H54 (cell line): Measurements from ENCODE around the gene PRR5.

Experiments
- DNase-seq: peaks from one replicate; pipeline ENCODE4 v3.0.0; 2011; ENCODE audit warnings: low spot score, mixed read lengths; ENCODE audit not compliant: insufficient read length
- FAIRE-seq: peaks from 3 replicates; lab custom pipeline; 2011; peaks lifted over from hg19 to GRCh38; lab: Jason Lieb, UNC
- POLR2A ChIP-seq: IDR thresholded peaks from 2 replicates; pipeline ENCODE4 v1.6.1; 2011; ENCODE audit warnings: low read depth, mild to moderate bottlenecking, low read length

Gene PRR5

DNA sequence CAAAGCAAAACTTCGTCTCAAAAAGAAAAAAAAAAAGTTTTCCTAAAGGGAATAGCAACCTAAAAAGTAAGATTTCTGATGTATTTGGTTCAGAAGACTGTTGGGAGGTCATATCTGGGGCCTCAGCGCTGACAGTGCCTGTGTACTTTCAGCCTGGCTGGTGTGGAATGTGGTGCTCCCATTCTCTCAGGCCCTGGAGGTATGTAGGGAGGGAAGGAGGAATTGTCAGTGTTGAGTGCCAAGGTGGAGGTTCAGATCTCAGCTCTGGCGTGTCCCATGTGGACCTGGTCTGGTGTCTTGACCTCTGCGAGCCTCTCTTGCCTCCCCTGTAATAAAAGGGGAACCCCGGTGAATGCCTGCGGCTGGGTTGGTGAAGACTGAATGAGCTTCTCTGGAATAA, 22.4 kb downstream of the PRR5 start:
- no peak for FAIRE-seq
- no peak for TF ChIP-seq POLR2A
- no peak for DNase-seq

DNA sequence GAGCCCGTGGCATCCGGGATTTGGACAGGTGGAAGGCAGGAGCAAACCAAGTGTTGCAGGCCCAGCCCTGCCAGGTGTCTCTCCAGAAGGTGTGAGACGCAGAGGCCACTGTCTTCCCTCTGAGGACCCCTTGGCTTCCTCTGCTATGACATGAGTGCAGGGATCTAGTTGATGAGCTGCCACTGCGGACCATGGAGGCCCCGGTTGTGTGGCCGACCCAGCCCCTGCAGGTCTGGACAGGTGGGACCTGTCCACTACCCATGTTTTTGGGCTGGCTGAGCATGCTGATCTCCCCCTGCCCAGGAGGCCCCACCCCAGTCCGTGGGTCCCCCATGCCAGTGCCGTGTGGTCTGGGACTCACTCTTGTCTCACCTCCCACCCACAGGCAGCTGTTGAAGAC, 22.9 kb downstream of the PRR5 start:
- FAIRE-seq (no peak), DNase-seq (no peak)
- TF ChIP-seq POLR2A: no peak

DNA sequence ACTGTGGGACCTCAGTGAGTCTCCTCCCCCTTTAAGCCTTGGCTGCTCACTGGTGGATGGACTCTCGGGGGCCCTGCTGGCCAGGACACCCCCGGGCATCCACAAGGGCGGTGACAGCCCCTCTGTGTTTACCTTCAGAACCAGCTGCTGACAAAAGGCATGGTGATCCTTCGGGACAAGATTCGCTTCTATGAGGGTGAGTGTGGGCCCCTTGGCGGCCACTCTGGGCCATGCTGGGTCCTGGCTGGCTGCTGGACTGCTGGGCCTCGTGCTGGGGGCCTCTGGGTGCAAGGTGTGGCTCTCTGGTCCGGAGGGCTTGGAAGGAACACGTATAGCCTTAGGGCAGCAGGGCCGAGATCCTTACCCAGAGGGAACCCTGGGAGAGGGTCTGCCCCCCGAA, 24.4 kb downstream of the PRR5 start:
- FAIRE-seq (no peak), DNase-seq (no peak)
- no peak for TF ChIP-seq POLR2A

DNA sequence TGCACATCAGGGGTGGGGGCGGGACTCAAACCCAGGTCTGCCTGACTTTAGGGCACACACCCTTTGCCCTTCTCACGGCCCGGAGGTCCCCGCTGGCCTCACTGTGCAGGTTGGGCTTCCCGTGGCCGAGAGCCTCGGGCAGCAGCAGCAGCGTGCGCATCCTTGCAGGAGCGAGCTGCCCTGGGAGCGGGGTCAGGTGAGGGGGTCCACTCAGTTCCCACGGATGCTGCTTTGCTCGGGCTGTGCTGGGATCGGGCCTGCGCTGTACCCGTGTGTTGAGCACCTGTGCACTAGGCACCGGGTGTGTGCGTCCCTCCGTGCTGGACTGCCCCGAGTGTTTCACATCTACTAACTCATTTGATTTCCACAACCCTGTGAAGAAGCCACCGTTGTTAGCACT, 25.1 kb downstream of the PRR5 start:
- no peak for FAIRE-seq
- TF ChIP-seq POLR2A: no peak
- no peak for DNase-seq

DNA sequence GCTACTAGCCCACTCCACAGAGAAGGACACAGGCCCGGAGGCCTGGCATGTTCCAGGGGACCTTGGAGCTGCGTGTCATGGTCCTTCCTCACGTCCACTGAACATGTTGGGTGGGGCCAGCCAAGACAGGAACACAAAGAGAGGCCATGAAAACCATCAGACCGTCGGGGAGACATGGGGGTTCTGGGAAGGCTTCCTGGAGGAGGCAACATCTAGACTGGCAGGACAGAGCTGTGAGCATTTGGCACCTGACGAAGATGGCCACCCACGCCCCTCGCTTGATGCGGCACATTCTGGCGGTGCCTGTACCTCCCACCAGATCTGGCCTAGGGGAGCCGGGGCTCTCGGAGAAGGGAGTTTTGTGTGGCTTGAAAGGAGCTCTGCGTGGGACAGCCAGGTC, 25.7 kb downstream of the PRR5 start:
- FAIRE-seq (no peak), DNase-seq (no peak)
- TF ChIP-seq POLR2A: no peak

DNA sequence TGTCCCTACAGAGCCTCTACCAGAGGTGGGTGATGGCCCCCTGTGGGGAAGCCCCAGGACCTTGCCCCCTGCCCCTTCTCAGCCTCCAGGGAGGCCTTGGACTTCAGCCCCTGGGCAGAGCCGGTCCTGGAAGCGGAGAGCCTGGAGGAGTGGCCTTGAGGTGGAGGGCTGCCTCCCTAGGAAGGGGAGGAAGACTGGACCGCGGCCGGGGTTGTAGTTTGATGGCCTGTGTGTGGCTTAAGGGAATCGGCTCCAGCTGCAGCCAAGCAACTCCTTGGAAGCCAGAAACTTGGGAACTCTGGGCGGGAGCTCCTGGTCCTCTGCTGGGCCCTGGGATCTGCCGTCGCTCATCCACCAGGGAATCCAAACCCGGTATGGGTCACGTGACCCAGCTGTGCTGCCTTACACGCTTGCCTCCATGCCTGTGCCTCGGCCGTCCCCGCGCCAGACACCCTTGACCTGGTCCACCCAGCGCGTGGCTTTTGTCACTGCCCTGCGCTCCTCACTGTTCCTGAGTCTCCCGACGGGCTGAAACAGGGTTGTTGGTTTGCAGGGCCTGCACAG, 26.8 kb downstream of the PRR5 start:
- FAIRE-seq: no peak
- TF ChIP-seq POLR2A: no peak
- DNase-seq: no peak

DNA sequence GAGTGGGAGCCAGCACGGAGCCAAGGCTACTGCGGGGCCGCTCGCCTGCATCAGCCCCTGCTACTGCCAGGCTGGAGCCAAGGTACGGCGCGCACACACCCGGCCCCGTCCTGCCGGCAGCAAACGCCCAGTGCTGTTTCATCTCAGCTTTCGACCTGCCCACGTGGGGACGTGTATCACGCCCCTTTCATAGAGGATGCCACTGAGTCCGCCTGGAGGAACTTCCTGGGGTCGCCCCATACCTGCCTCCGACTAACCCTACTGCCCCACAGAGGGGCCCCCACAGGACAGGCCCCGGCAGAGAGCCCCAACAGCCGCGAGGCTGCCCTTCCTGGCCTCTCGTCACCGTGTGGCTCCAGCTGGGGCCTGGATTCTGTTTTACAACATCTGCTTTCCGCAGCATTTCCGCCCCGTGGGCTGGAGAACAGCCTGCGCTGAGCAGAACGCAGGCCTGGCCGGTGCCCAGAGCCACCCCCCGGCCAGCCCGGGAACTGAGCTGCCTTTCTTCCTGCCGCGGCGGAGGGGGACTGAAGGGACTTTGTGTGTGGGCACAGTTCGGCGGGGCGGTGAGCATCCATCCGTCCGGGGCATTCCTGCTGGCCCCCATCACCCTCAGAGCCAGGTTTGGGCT, 27.5 kb downstream of the PRR5 start:
- DNase-seq (no peak), FAIRE-seq (no peak)
- no peak for TF ChIP-seq POLR2A

DNA sequence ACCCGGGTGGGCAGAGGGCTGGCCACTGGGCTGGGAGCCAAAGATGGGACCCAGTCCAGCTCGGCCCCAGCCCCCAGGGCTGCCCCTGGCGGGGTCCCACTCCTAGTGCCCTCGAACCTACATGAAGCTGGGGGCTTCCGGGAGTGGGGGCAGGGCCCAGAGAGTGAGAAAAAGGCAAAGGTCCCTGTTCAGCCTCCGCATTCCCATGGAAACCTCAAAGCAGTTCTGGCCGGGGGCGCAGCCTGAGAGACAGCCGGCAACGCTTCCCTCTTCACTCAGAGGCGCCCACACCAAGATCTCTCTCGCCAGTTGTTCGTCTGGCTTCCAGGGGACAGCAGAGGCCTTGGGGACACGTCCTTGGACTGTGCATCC, 28.0 kb downstream of the PRR5 start:
- TF ChIP-seq POLR2A: no peak
- FAIRE-seq (no peak), DNase-seq (no peak)

DNA sequence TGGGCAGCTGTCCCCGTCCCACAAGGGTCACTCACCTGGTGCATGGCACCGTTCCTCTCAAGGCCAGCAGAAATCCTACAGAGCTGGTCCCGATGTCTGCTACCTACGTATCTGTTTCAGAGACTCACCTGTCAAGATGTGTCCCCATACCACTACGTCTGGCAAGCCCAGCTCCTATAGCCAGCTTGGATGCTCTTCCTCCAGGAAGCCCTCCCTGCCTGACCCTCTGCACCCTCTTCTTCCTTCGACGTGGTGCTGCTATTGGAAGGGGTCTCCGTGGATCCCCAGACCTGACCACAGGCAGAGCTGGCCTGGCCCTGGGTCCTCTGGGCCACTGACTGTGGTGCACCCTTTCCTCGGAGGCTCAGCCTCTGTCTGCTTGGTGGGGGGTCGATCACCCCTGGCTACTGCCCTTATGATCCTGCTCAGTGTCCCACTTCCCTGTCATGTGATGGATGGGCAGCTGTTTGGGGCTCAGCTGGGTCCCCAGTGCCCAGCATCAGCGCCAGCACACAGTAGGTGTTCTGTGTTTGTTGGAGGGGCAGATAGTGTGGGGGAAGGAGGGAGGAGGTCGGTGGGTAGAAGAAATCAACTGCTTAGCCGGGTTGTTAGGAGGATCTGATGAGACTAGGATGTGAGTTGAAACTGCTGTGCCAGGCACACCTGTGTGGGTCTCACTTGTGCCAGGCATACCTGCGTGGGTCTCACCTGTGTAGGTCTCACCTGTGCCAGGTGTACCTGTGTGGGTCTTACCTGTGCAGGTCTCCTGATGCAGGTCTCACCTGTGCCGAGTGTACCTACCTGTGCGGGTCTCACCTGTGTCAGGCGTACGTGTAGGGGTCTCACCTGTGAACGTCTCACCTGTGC, 28.7 kb downstream of the PRR5 start:
- FAIRE-seq: no peak
- no peak for TF ChIP-seq POLR2A
- no peak for DNase-seq

DNA sequence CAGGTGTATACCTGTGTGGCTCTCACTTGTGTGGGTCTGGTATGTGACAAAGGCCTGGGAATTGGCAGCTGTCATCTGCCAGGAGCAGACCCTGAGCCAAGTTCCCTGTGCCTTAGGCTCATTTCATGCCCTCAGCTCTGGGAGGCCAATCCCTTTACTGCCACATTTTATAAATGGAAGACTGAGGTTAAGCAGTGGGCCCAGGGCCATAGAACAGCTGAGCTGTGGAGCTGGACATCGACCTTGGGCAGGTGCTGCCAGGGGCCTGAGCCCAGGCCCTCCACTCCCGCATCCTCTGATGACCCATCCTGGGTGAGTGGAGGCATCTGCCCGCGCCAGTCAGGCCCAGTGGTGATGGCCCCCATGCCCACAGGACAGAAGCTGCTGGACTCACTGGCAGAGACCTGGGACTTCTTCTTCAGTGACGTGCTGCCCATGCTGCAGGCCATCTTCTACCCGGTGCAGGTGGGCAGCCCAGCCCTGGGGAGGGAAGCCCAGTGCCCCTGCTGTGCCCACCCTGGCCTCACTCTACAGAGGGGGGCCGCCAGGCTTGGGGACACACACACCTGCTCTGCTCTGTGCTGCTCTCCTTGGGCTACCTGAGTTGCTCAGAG, 29.5 kb downstream of the PRR5 start:
- FAIRE-seq (no peak), DNase-seq (no peak)
- no peak for TF ChIP-seq POLR2A

DNA sequence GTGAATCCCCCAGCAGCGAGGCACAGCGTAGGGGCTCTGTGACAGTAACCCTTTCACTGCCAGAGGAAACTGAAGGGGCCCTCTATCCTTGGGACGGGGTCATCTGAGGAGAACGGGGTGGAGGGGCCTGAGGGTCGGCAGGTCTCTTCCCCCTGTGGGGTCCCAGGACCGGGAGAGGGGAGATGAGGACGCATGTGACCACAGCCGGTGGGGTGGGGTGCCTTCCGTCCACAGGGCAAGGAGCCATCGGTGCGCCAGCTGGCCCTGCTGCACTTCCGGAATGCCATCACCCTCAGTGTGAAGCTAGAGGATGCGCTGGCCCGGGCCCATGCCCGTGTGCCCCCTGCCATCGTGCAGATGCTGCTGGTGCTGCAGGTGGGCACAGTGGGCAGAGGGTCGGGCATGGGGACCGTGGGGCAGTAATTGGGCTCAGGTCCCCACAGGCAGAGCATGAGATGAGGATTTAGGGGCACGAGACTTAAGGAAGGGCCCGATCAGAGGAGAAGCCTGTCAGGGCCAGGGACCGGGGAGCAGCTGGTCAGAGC, 30.1 kb downstream of the PRR5 start:
- DNase-seq (no peak), FAIRE-seq (no peak)
- no peak for TF ChIP-seq POLR2A

DNA sequence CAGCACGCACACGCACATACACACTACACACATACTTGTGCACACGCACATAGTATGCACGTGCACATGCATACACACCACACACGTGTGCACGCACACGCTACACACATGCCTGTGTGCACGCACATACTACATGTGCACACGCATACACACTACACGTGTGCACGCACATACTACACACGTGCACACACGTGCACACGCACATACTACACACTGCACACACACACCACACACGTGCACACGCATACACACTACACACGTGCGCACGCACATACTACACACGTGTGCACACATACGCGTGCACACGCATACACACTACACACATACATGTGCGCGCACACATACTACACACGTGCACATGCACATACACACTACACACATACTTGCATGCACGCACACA, 30.7 kb downstream of the PRR5 start:
- FAIRE-seq: no peak
- TF ChIP-seq POLR2A: no peak

DNA sequence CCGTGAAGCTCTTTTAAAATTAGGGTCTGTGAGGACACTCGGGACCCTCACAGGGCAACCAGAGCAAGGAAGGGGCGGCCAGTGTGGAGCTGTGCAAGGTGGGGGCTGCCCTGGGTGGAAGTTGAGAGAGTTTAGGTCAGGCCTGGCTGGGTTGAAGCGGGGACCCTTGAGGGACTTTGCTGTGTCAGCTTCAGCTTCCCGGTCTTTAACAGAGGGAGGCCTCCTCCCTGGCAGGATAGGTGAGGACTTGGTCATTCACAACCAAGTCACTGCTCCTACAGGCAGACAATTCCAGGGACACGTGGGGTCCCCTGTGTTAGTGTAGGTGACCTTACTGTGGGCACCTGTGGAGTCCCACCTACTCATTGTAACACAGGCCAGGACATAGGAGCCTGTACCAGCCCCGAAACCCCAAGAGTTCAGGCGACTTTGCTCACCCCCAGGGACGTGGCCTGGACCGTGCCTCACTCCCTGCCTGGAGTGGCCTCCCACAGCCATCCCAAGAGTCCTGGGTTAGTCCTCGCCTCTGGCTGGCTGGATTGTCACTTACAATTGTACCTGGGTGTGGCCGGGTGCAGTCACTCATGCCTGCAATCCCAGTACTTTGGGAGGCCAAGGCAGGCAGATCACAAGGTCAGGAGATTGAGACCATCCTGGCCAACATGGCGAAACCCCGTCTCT, 31.6 kb downstream of the PRR5 start:
- FAIRE-seq (no peak), DNase-seq (no peak)
- TF ChIP-seq POLR2A: no peak

More for the DNA sequence above, 30.7 kb downstream of the PRR5 start:
- no peak for DNase-seq
